ENCODE data around the gene KRTAP5-3. TPM values are rescaled to one million over a fixed set of nuclear protein-coding genes. Genes with fewer than 3 reads are reported as not detected.

The KRTAP5-3 gene
- total and polyA plus RNA-seq, 12 donors = not detected

GRCh38 chr11:1654388-1655167 is 46.3 kb upstream of the KRTAP5-3 start:
- DNase-seq = peak in 3 of 7 donors; percentile 35 to 65 (median 39)
- TF ChIP-seq CTCF (IDR thresholded peaks at IDR 0.05) = no peak
- TF ChIP-seq POLR2A (IDR thresholded peaks at IDR 0.05) = no peak
- Histone ChIP-seq H3K27ac (no peak overlapping the region), H3K4me3 (no peak overlapping the region), H3K36me3 (replicated peaks in 1 of 2) (no peaks in the 10 kb centered on the region), H3K4me1 (replicated peaks in 1 of 2) (peaks cover 0 to 15% of the 10 kb centered on the region in 2 donors), H3K9me3 (replicated peaks in 1 of 3) (no peaks in the 10 kb centered on the region), H3K27me3 (peaks cover 5% of the 10 kb centered on the region)
- intact Hi-C loops (cut with DNase I) = loop anchor here (5.0 kb wide), 3 partner anchors 38 to 498 kb away; partner anchors contain the start of gene SYT8 (in 1 of the 2)
- 52 to 74% (median 63%) methylated on average over 18 to 21 of the region's 21 CpGs for WGBS, 4 donors

- peaks cover 5% of the 10 kb centered on the region for H3K27me3 ChIP-seq
- no peak for TF ChIP-seq POLR2A (IDR thresholded peaks at IDR 0.05)
- no peak for TF ChIP-seq CTCF (IDR thresholded peaks at IDR 0.05)
- H3K4me3 ChIP-seq = no peak overlapping the region
- WGBS, 4 donors = 81 to 93% (median 89%) methylated on average over 12 to 14 of the region's 14 CpGs
- intact Hi-C loops (cut with DNase I) = loop anchor here (2.0 to 5.0 kb wide), 4 partner anchors 39 to 499 kb away; partner anchors contain the start of gene SYT8 (in 1 of the 2)
- H3K36me3 ChIP-seq (replicated peaks in 1 of 2) = no peaks in the 10 kb centered on the region
- H3K4me1 ChIP-seq (replicated peaks in 1 of 2) = peaks cover 0 to 15% of the 10 kb centered on the region in 2 donors
- no peaks in the 10 kb centered on the region for H3K9me3 ChIP-seq (replicated peaks in 1 of 3)
- H3K27ac ChIP-seq = no peak overlapping the region
- no peak for DNase-seq
Measured at GRCh38 chr11:1653541-1654387, 45.5 kb upstream of the KRTAP5-3 start.

- intact Hi-C loops (cut with DNase I) = loop anchor here (2.0 to 5.0 kb wide), 4 partner anchors 39 to 499 kb away; partner anchors contain the start of gene SYT8 (in 1 of the 2)
- H3K27ac ChIP-seq = no peak overlapping the region
Measured at GRCh38 chr11:1652771-1653540, 44.7 kb upstream of the KRTAP5-3 start.

More at GRCh38 chr11:1652771-1653540, 44.7 kb upstream of the KRTAP5-3 start:
- Histone ChIP-seq H3K27me3 (peaks cover 5% of the 10 kb centered on the region), H3K4me3 (no peak overlapping the region), H3K9me3 (replicated peaks in 1 of 3) (no peaks in the 10 kb centered on the region), H3K4me1 (replicated peaks in 1 of 2) (peaks cover 0 to 15% of the 10 kb centered on the region in 2 donors), H3K36me3 (replicated peaks in 1 of 2) (no peaks in the 10 kb centered on the region)
- TF ChIP-seq POLR2A (IDR thresholded peaks at IDR 0.05) = no peak
- peak; percentile 91 to 99 (median 96) for TF ChIP-seq CTCF (IDR thresholded peaks at IDR 0.05)
- DNase-seq = peak; percentile 63 to 88 (median 81)
- WGBS, 4 donors = 17 to 91% (median 29%) methylated on average over 3 to 34 of the region's 34 CpGs

Data from adrenal gland (tissue), 12 donors.